Stimulated activated CD4-positive, alpha-beta T cell treated with anti-CD3 and anti-CD28 coated beads, Interleukin-4, amount 100 ng/mL, for 24 hours (primary cell): ENCODE measurements around the gene SDK1.

ENCODE experiments used
- DNase-seq: peaks from one replicate; pipeline ENCODE4 v3.0.0-alpha.2; 2020

The SDK1 gene

GRCh38 chr7:4067874-4068273, 766.8 kb downstream of the SDK1 start:
- DNase-seq, result no peak

- no peak for DNase-seq
These were observed 767.2 kb downstream of the SDK1 start for GRCh38 chr7:4068286-4068685.

- no peak for DNase-seq
These were observed 768.4 kb downstream of the SDK1 start for GRCh38 chr7:4069268-4070095.

- no peak for DNase-seq
These were observed 769.2 kb downstream of the SDK1 start for GRCh38 chr7:4070214-4070613.

GRCh38 chr7:4071370-4072058, 770.5 kb downstream of the SDK1 start:
- no peak for DNase-seq

- no peak for DNase-seq
These were observed 771.3 kb downstream of the SDK1 start for GRCh38 chr7:4072161-4072925.

GRCh38 chr7:4073052-4073451, 772.0 kb downstream of the SDK1 start:
- no peak for DNase-seq

- no peak for DNase-seq
These were observed 772.7 kb downstream of the SDK1 start for GRCh38 chr7:4073750-4074149.

GRCh38 chr7:4074407-4074806, 773.4 kb downstream of the SDK1 start:
- DNase-seq, result no peak

- DNase-seq, result no peak
These were observed 773.9 kb downstream of the SDK1 start for GRCh38 chr7:4074994-4075393.

GRCh38 chr7:4076701-4077294, 775.7 kb downstream of the SDK1 start:
- no peak for DNase-seq

GRCh38 chr7:4077980-4078379, 776.9 kb downstream of the SDK1 start:
- no peak for DNase-seq

GRCh38 chr7:4078580-4078979, 777.5 kb downstream of the SDK1 start:
- no peak for DNase-seq

GRCh38 chr7:4079366-4079765, 778.3 kb downstream of the SDK1 start:
- DNase-seq, result no peak

- DNase-seq, result no peak
These were observed 778.9 kb downstream of the SDK1 start for GRCh38 chr7:4079956-4080355.

GRCh38 chr7:4080954-4081353, 779.9 kb downstream of the SDK1 start:
- DNase-seq, result no peak

GRCh38 chr7:4083513-4083912, 782.5 kb downstream of the SDK1 start:
- no peak for DNase-seq

- DNase-seq, result no peak
These were observed 783.2 kb downstream of the SDK1 start for GRCh38 chr7:4084271-4084670.

GRCh38 chr7:4085937-4086691, 785.1 kb downstream of the SDK1 start:
- no peak for DNase-seq

- DNase-seq, result no peak
These were observed 785.7 kb downstream of the SDK1 start for GRCh38 chr7:4086723-4087122.

GRCh38 chr7:4091767-4092166, 790.7 kb downstream of the SDK1 start:
- no peak for DNase-seq

GRCh38 chr7:4093035-4093434, 792.0 kb downstream of the SDK1 start:
- DNase-seq, result no peak

GRCh38 chr7:4093483-4093882, 792.4 kb downstream of the SDK1 start:
- no peak for DNase-seq
